ENCODE data around the gene CYGB.

The CYGB gene

DNA sequence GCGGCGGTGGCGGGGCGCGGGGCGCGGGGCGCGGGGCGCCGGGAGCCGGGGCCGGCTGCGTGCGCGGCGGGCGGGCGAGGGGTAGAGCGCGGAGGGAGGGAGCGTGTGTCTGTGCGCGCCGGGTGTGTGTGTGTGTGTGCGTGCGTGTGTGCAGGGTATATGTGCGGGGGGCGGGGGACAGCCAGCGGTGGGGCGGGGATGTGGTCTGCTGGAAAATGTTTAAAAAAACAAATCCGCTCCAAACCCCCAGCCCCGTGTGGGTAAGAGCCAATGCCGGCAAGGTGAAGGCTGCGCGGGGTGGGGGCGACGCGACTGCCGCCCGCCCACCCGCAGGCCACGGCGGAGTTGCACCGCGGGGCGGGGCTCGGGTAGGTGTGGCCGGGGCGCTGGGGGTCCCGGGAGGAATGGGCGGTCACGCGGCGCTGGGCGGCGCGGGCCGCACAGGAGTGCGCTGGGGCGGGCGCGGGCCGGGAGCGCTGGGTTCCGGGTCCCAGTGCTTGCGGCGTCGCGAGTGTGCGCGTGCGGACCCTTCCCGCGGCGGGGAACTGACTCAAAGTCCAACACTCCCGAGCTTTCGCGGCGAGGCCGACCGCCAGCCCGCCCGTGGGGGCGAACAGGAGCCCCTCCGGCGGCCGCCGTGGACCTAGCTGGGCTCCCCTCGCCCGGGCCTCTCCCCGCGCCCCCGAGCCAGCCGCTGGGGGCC lies at the start of gene CYGB:
Gene CYGB, minus strand, starts transcription at position 132 of the 703 bp plus-strand sequence. CDS start 167 bp downstream, outside the sequence.
- FAIRE-seq: no peak
- no peak for DNase-seq (ENCODE audit: insufficient read length, low spot score)

DNA sequence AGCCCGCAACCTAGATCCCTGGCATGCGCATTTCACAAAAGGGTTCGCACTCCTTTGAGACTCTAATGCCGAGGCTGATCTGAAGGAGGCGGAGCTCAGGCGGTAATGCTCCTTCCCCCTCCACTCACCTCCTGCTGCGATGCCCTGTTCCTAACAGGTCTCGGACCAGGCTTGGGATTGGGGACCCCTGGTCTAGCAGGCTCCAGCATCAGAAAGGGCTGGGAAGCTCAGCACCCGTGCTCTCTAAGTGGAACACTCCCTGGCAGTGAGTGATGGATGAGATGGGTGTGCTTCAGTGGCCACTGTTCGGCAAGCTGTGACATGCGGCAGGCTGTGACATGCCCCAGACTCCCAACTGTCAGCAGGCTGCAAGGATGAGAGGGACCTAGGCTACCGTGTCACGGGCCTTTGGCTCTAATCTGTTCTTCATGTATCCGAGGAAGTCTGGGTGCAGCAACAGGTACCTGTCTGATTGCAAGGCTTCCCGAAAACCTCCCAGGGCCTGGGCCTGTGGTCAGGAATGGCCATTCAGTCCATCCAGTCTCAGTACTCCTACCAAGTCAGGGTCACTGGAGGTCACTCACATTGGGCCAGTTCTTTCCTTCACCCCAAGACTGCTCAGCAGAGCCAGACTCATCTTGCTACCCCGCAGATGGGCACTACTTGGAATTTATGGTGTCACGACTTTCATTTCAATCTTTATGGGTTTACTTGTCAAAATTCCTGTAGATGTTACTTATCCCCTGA lies 49.4 kb upstream of the CYGB start:
- no peak for FAIRE-seq
- DNase-seq (ENCODE audit: insufficient read length, low spot score): no peak

DNA sequence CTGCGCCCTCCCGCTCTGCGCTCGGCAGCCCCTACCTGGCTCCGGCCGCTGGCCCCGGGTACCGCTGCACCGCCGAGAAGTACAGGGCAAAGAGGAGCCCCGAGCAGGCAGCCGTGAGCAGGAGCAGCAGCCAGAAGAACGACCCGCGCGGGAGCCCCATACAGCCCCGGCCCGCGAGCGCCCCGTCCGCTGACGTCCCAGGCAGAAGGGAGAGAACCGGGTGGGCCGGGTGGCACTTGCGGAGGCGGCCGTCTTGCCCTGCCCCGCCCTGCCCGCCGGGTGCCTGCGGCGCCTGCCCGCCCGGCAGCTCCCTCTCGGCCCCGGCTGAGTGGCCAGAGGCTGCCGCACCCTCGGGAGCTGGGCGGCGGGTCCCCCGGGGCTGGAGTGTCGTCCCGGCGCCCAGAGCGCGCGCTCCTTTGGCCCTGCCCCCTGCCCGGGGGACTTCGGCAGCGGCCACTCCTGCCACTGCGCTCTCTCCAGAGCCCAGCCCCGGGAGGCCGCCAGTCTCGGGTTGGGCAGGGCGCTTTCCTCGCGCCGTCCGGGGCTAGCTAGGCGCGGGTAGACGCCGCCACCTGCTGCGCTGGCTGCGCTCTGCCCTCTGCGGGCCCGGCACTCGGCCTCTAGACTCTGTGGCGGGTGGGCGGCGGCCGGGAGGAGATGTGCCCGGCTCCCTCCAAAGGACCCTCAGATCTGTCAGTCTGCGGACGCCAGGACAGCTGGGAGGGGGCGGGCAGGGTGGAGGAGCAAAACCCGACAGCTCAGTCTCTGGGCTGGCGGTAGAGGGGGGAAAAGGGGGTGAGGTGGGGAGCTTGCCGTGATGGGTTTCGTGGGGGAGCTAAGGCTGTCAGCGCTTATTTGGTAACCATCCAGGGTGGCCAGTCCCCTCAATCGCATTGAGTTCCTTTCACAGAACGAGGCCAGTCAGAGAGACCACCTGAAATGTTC lies 48.4 kb upstream of the CYGB start, which contains the start of gene ST6GALNAC2:
Gene ST6GALNAC2, minus strand, starts transcription at position 212 of the 945 bp plus-strand sequence. Its CDS starts 52 bp downstream, at position 160.
- peak; percentile 16 for FAIRE-seq
- DNase-seq (ENCODE audit: insufficient read length, low spot score): peak; percentile 79

DNA sequence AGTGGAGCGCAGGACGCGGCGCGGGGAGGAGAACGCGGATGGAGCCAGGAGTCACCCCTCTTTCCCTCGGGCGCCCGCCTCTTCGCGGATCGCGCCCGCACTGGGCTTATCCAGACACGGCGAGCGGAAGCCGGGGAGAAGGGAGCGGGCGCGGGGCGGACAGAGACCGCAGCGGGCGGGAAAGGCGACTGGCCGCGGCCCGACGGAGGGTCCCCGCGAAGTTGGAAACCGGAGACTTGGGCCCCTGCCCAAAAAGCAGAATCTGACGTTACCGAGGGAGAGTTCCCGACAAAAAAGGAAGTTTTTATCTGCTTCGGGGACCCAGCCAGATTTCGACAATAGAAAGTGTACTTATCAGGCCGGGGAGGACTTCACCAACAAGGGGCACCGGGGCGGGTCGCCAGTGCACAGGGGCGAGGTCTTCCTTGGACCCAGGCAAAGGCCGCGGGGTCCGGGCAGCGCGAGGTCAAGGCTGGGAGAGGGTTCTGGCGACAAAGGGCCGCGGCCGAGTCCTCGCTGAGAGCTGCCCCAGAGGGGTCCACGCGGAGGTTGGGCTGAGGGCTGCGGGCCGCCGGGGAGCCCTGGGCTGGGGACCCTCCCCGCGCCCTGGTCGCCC lies 47.6 kb upstream of the CYGB start:
- no peak for FAIRE-seq
- DNase-seq (ENCODE audit: insufficient read length, low spot score): no peak

DNA sequence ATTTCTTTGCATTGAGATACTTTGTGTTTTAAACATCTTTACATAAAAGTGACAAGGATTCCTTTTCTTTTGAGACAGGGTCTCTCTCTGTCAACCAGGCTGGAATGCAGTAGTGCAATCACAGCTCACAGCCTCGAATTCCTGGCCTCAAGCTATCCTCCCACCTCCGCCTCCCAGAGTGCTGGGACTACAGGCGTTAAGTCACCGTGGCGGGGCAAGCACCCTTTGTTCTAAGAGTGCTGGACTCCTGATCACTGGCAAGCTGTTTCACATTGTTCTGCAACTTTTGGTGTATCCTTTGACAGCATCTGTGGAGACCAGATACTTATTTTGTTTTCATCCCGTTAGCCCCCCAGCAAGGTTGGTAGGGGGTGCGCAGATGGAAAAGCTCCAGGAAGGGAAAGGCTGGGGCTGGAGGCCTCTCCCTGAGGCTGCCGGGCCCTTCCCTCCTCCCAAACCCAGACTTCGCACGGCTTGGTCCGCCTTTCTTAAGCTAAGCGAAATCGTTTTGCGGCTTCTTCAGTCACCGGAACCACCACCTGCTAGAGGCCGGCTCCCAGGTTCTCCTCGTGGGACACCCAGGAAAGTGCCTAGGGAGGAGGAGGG lies 47.0 kb upstream of the CYGB start:
- FAIRE-seq: no peak
- no peak for DNase-seq (ENCODE audit: insufficient read length, low spot score)

DNA sequence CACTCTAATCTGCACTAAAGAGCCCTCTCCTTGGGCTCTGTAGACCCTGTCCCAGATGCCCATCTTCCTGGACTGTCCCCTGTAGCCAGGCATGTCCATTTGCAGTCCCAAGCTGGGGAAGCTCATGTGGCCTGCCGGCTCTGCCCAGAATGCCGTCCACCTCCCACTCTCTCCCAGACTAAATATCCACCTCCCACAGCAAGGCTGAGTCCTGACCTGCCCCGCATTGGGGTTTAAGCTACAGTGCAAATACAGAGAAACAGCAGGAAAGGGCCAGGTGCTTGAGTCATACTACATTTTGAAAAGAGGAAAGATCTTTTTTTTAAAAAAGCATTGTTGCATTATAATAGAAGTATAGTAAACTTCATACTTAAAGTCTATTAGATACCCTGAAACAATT lies 45.2 kb upstream of the CYGB start:
- no peak for DNase-seq (ENCODE audit: insufficient read length, low spot score)

DNA sequence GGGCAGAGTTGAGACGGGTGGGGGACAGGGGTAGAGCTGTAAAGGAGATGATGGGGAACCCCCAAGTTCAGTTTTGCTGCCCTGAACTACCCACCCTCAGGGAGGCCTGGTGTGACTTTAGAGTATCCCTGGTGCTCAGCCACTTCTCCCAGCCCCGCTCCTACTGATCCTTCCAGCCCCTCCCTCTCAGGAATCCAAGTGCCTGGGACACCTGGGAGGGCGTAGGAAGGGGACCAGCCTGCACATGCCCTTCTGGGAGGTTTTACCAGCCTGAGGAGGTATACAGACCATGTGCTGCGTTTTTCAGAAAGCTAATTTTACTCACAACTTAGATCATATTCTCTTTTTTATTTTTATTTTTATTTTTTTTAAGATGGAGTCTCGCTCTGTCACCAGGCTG lies 44.0 kb upstream of the CYGB start:
- DNase-seq (ENCODE audit: insufficient read length, low spot score) (no peak), FAIRE-seq (no peak)

More for the DNA sequence above, 45.2 kb upstream of the CYGB start:
- FAIRE-seq: no peak

DNA sequence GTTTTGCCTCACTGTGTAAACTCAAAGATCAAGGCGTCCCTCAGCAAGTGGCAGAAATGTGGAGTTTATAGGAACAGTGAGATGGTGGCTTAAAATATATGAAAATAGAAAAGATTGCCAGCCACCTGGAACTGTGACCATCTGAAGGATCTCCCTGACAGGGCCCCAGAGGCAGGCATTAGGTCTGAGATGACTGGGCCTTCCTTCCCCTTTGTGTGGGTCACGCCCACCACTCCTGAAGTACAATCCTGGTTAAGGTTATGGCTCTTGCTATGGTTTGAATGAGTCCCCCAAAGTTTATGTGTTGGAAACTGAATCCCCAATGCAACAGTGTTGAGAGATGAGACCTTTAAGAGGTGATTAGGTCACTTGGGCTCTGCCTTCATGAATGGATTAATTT lies 41.8 kb upstream of the CYGB start:
- FAIRE-seq (no peak), DNase-seq (ENCODE audit: insufficient read length, low spot score) (no peak)

DNA sequence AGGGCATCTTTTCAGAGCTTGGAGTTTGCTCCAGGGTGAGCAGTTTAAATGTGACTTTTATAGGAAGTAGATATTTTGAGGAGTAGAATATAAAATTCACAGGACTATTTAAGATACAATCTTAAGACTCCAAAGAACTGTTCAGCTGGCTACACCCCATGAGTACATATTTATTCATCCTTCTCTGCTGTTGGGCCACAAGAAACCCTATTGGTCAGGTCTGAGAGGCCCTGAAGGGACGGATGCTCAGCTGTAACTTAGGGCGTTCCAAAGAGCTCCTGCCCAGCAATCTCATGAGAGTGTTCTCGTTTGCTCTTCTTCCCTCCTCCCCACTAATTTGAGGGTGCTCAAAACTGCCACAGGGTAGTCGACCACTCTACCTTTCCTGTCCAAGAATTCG lies 40.9 kb upstream of the CYGB start:
- no peak for FAIRE-seq
- DNase-seq (ENCODE audit: insufficient read length, low spot score): no peak

DNA sequence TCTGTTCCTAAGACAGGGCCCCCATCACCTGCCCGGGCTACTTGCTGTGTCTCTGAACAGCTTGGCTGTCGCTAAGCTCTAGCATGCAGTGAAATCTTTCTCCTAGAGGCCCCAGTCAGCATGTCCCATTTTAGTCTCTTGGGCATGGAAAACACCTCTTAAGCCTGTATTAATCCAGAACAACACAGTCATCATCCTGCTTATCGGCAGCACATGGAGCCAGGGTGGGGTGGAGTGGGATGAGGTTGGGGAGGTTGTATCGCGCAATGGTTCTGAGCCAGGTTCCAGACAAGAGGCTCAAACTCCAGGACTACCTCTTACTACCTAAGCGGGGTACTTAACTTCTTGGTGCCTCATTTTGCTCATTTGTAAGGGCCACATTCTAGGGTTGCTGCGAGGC lies 40.4 kb upstream of the CYGB start:
- FAIRE-seq (no peak), DNase-seq (ENCODE audit: insufficient read length, low spot score) (no peak)

DNA sequence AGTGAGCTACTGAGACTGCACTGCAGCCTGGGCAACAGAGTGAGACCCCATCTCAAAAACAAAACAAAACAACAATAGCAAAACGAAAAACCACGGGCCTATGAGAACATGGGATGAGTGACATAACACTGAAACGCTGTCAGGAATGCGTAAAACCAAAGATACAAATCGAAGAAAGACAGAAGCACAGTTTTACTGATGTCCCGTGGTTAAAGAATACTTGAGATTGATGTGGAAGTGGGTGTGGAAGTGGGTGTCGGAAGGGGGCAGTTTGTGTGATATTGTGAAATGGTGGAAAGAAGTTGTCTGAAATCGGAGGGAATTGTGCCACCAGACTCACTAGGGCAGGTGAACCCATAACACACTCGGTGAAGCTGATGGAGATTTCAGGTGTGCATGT lies 38.7 kb upstream of the CYGB start:
- FAIRE-seq (no peak), DNase-seq (ENCODE audit: insufficient read length, low spot score) (no peak)

DNA sequence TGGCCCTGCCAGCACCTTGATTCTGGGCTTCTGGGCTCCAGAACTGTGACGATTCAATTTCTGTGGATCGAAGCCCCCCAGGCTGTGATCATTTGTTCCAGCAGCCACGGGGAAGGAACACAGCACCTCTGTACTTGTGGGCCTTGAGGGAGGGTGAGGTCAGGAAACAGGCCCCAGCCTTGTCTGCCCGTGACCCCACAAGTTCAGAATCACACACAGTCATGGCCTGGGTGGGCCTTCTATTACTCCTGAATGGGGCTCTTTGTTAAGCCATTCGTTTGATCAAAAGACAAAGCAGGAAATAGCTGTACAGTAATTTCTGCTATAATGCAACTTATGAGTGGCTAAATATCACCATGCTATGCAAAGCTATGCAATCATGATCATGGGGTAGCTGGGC lies 38.1 kb upstream of the CYGB start:
- FAIRE-seq (no peak), DNase-seq (ENCODE audit: insufficient read length, low spot score) (no peak)

DNA sequence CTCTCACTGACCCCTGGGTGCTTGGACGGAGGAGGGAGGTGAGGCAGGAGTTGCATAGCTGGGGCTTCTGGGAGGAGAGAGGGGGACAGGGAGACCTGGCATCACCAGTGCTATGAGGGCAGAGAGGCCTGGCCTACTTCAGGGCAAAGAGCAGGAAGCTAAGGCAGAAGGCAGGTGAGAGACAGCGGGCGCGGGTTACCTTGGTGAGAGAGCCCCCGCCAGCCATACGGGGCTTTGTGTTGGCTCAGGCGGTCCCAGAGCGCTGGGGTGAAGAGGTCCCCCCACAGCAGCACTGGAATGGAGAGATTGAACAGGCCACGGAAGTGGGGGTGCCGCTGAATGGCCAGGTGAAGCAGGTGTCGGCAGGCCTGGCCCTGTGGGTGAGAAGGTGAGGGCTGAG lies 36.7 kb upstream of the CYGB start:
- DNase-seq (ENCODE audit: insufficient read length, low spot score): no peak
- no peak for FAIRE-seq

DNA sequence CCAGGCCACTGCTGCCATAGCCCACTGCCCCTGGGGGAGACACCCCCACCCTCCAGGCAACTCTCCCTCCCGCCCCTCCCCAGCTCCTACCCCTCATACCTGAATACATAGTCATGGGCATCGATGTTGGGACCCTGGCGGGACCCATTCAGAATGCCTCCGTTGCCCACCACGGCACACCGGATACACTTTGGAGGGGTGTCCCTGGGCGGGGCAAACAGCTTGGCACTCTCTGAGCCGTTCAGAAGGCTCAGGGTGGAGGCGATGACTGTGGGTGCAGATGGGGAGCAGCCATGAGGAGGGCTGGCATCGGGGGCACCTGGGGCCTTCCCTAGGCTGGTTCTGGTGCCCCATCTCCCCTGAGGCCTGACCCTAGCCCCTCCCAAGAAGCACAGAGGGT lies 35.6 kb upstream of the CYGB start:
- DNase-seq (ENCODE audit: insufficient read length, low spot score) (no peak), FAIRE-seq (no peak)

DNA sequence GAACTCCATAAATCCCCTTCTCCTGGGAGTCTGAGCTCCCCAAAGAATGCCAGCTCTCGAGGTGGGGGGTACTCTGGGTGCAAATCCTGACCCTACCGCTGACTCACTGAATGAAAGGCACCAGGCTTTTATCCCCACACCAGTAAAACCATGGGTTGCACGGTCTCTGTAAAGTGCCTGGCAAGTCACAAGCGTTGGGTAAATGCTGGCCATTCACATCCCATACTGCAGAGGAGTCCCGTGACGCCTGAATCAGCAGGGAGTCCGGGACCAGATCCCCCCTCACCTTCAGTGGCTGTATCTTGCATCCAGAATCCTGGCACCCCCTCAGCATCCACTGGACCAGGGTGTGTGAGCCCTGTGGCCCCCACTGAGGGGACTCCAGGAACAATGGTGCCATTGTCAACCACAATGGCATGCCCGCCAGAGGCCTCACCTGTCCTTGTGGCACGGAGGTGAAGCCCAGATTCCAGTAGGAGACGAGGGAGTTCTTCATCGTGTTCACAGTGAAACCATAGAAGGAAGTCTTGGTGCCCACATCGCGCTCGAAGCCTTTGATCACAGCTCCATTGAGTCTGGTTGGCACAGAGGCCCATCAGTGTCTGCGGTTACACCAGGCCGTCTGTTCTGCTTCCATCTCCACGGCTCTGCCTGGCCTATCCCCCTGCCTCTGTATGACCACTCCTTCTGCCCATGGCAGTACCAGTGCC lies 34.8 kb upstream of the CYGB start:
- DNase-seq (ENCODE audit: insufficient read length, low spot score): no peak
- peak; percentile 16 for FAIRE-seq

DNA sequence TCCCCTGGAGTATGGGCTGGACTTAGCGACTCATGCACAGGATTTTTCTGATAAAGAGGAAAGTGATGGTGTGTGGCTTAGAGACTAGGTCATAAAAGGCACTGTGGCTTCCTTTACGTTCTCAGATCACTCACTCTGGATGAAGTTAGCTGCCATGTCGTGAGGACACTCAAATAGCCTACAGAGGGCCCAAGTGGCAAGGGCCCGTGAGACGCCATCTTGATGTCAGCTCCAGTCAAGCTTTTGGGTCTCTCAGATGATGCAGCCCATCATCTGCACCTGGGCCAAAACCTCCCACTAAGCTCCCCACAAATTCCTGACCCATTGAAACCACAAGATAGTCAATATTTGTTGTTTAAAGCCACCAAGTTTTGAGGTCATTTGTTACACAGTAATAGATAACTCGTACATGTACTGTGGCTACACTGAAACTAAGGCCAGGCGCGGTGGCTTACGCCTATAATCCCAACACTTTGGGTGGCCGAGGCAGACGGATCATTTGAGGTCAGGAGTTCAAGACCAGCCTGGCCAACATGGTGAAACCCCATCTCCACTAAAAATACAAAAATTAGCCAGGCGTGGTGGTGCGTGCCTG lies 33.5 kb upstream of the CYGB start:
- FAIRE-seq (no peak), DNase-seq (ENCODE audit: insufficient read length, low spot score) (no peak)

DNA sequence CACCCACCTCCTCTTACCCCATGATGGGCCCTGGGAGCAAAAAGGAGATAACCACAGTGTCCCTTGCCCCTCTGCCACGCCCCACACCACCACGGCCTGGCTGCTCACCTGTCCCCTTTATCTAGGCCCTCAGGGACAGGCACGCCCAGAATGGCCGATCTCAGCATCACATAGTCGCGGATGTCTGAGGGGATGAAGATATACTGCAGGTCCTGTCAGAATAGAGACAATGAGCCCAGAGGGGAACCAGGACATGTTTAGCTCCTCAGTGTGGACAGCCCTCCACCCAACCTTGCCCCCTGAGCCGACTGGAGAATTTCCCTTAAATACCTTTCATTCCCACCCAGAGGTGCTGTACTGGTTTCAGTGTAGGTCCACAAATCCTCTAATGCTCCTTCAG lies 32.9 kb upstream of the CYGB start:
- DNase-seq (ENCODE audit: insufficient read length, low spot score) (no peak), FAIRE-seq (peak; percentile 57)

DNA sequence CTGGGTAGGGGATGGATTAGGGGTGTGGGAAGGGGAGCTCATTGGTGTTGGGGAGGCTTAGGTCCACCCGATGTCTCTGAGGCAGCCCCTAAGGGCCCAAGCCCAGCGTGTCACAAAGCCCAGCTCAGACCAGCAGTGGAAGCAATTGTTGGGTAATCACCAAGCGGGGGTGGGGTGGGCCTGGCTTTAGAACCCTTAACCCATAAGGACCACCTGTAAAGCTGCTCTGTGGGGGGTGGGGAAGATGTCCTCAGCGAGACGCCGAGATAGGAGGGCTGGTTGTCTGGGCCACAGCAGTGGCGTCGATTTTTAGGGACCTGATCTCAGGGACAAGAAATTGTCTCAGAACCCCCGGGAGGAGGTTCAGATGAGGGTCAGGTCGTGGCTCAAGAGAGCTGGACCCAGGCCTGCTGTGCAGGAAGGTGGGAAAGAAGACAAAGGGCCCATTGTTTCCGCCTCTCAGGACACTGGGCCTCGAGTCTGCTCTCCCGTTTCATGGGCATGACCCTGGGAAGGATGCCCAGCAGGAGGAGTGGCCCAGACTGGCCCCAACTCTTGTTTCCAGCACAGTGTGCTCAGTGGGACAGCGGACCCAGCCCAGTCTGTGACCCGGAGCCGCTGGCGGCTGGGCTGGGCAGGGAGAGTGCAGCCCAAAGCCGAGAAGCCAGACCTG lies 32.2 kb upstream of the CYGB start:
- DNase-seq (ENCODE audit: insufficient read length, low spot score): no peak

DNA sequence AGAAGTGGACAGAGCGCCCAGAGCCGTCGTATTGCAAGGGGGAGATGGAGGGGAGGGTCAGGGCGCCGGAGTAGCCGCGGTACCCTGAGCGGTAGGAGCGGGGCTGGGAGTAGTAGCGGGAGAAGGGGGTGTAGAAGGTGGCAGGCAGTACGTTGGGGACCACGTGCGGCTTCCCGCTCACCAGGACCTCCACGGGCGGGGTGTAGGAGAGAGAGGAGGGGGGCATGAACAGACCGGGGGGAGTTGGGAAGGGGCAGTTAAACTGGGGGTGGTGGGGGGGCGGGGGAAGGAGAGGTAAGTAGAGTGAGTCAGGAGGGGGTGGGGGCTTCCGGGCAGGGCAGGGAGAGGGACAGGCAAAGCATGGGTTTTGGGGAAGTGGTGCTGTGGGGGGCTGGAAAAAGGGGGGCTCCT lies 31.3 kb upstream of the CYGB start:
- DNase-seq (ENCODE audit: insufficient read length, low spot score): no peak
- no peak for FAIRE-seq

More for the DNA sequence above, 32.2 kb upstream of the CYGB start:
- FAIRE-seq: no peak

Measured in HTR-8/SVneo (cell line).